Gastroesophageal sphincter (tissue), 4 donors: Measurements from ENCODE around the gene DCST1. TPM values are rescaled to one million over a fixed set of nuclear protein-coding genes. Genes with fewer than 3 reads are reported as not detected.
A peak's percentile ranks its signal among the peaks of the same experiment; 100 is the strongest.

Source experiments
- ATAC-seq: fragments of 150-250 bp; one replicate; pipeline ENCODE4 v1.9.1; 2016; ENCODE audit warnings: mild to moderate bottlenecking, moderate library complexity
- H3K27ac ChIP-seq, 4 donors: fragments of 200-600 bp; sonication (generic) in 3 of 4; 1 replicate in 3 of 4; 2 replicates in 1 of 4; pipeline ENCODE4 v1.5.1; 2016 to 2019
- H3K27me3 ChIP-seq: fragments of 200-600 bp; sonication (generic); one replicate; pipeline ENCODE4 v1.5.1; 2019
- H3K36me3 ChIP-seq, 2 donors: fragments of 200-600 bp; sonication (generic); one replicate each; pipeline ENCODE4 v1.5.1; 2019; ENCODE audit warnings: control low read depth in 1 of 2
- H3K4me1 ChIP-seq, 3 donors: fragments of 200-600 bp; sonication (generic); 1 replicate in 2 of 3; 2 replicates in 1 of 3; pipeline ENCODE4 v1.5.1; 2016 to 2019; ENCODE audit warnings: control low read depth in 2 of 3
- H3K4me3 ChIP-seq, 2 donors: fragments of 200-600 bp; sonication (generic); one replicate each; pipeline ENCODE4 v1.5.1; 2019; ENCODE audit warnings: mild to moderate bottlenecking in 1 of 2, moderate library complexity in 1 of 2
- H3K9me3 ChIP-seq, 3 donors: fragments of 200-600 bp; sonication (generic); one replicate each; pipeline ENCODE4 v1.5.1; 2017 to 2019; ENCODE audit warnings: control low read depth in 2 of 3
- EP300 ChIP-seq: sonication (generic); formaldehyde crosslinking; IDR thresholded peaks from one replicate; pipeline ENCODE4 v1.6.1; 2017; ENCODE audit warnings: antibody characterized with exemption, mild to moderate bottlenecking
- POLR2A ChIP-seq, 2 donors: fragments of 450-650 bp; IDR thresholded peaks; one replicate each; pipeline ENCODE4 v1.6.1; 2017; ENCODE audit warnings: antibody characterized with exemption in 2 of 2, mild to moderate bottlenecking in 2 of 2, moderate library complexity in 1 of 2
- POLR2AphosphoS5 ChIP-seq: sonication (generic); formaldehyde crosslinking; IDR thresholded peaks from one replicate; pipeline ENCODE4 v1.6.1; 2017; ENCODE audit warnings: antibody characterized with exemption
- WGBS, 2 donors: methylation state at CpG; one replicate each; pipeline ENCODE4 v1.1.5; 2018; ENCODE audit warnings: low coverage in 1 of 2; 5-methylcytosine and 5-hydroxymethylcytosine counted together
- total RNA-seq, 4 donors: library from RNA; depleted of rRNA; stranded (reverse); fragments of >200 nt; gene quantifications; one replicate each; pipeline ENCODE4 v1.1.0, GENCODE V29; 2016
- TF ChIP-seq, protein P1 (sequence below), 4 experiments: fragments of 200-600 bp in 2 of 4; fragments of 450-650 bp in 2 of 4; sonication (generic) in 1 of 4; IDR thresholded peaks; one replicate each; pipeline ENCODE4 v1.5.1; 2017 to 2019; ENCODE audit warnings: antibody characterized with exemption in 4 of 4, mild to moderate bottlenecking in 2 of 4, moderate library complexity in 2 of 4

Gene DCST1
- total RNA-seq, 4 donors from 2014 or later, result not detected

DNA sequence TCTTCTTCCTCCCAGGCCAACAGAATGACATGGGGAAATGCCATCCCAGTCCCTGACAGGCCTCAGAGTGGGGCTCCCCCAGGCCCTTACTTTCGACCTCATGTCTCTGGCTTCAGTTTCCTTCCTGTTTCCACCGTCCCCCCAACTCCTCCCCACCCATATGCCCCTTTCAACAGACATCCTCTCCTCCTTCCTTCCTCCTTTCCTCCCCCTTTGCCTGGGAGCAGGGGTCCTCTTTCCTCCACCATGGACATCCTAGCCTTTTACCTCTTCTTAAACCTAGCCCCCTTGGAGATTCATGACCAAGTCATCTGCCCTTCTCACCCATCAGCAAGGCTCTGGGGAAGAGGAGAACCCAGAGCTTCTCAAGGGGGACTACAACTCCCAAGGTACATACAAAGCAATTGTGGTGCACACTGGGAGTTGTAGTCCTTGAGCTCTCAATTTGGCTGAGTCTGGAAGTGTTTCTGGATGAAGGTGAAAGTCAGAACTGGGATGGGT lies 27.0 kb upstream of the DCST1 start:
- WGBS, 2 donors, result 40% methylated on average over 1 of the region's 2 CpGs; no CpG with 5 or more reads in 1 of the 2 donors
- H3K4me3 ChIP-seq, result no peak overlapping the region
- TF ChIP-seq POLR2A (IDR thresholded peaks at IDR 0.05) (no peak), EP300 (no peak), POLR2AphosphoS5 (no peak)
- TF ChIP-seq, protein P1, sequence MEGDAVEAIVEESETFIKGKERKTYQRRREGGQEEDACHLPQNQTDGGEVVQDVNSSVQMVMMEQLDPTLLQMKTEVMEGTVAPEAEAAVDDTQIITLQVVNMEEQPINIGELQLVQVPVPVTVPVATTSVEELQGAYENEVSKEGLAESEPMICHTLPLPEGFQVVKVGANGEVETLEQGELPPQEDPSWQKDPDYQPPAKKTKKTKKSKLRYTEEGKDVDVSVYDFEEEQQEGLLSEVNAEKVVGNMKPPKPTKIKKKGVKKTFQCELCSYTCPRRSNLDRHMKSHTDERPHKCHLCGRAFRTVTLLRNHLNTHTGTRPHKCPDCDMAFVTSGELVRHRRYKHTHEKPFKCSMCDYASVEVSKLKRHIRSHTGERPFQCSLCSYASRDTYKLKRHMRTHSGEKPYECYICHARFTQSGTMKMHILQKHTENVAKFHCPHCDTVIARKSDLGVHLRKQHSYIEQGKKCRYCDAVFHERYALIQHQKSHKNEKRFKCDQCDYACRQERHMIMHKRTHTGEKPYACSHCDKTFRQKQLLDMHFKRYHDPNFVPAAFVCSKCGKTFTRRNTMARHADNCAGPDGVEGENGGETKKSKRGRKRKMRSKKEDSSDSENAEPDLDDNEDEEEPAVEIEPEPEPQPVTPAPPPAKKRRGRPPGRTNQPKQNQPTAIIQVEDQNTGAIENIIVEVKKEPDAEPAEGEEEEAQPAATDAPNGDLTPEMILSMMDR (IDR thresholded peaks at IDR 0.05), result no peak
- H3K27ac ChIP-seq, result peak overlapping the region in 3 of 4 donors; percentile 88 to 97 (median 97)
- H3K27me3 ChIP-seq, result no peaks in the 10 kb centered on the region
- peaks cover 3 to 76% (median 35%) of the 10 kb centered on the region in 3 donors for H3K4me1 ChIP-seq
- ATAC-seq, result no peak
- no peaks in the 10 kb centered on the region for H3K36me3 ChIP-seq
- H3K9me3 ChIP-seq, result no peaks in the 10 kb centered on the region

DNA sequence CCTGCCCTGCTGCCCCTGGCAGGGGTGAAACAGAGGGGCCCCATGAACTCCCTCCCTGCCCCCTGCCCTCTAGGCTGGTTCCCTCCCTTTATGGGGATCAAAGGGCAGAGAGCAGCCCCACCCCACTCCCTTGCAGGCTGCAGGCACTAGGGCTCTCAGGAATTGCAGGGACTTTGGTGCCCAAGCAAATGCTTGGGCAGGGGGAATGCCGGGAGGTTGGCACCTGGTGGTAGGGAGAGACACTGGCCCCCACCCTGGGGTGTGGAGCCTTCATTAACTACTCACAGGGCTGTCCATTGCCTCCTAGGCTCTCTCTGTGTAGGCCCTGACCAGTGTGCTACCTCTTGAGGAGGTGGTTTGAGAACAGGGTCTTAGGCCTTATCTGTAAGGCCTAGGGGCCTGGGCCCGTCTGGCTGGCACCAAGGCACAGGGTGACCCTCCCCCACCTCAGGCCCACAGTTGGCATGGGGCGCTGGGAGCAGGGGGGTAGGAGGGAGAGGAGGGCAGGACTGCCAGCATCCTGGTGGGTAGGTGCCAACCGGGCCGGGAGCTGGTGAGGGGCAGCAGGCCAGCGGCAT lies 26.3 kb upstream of the DCST1 start:
- Histone ChIP-seq H3K4me3 (peak overlapping the region in 1 of 2 donors; percentile 34), H3K4me1 (peaks cover 3 to 82% (median 42%) of the 10 kb centered on the region in 3 donors), H3K27ac (peak overlapping the region in 3 of 4 donors; percentile 88 to 97 (median 97)), H3K9me3 (no peaks in the 10 kb centered on the region), H3K36me3 (no peaks in the 10 kb centered on the region), H3K27me3 (no peaks in the 10 kb centered on the region)
- ATAC-seq, result no peak
- no peak for TF ChIP-seq EP300
- peak; percentile 27 for TF ChIP-seq POLR2AphosphoS5
- WGBS, 2 donors, result 80% methylated on average over 1 of the region's 6 CpGs; no CpG with 5 or more reads in 1 of the 2 donors

DNA sequence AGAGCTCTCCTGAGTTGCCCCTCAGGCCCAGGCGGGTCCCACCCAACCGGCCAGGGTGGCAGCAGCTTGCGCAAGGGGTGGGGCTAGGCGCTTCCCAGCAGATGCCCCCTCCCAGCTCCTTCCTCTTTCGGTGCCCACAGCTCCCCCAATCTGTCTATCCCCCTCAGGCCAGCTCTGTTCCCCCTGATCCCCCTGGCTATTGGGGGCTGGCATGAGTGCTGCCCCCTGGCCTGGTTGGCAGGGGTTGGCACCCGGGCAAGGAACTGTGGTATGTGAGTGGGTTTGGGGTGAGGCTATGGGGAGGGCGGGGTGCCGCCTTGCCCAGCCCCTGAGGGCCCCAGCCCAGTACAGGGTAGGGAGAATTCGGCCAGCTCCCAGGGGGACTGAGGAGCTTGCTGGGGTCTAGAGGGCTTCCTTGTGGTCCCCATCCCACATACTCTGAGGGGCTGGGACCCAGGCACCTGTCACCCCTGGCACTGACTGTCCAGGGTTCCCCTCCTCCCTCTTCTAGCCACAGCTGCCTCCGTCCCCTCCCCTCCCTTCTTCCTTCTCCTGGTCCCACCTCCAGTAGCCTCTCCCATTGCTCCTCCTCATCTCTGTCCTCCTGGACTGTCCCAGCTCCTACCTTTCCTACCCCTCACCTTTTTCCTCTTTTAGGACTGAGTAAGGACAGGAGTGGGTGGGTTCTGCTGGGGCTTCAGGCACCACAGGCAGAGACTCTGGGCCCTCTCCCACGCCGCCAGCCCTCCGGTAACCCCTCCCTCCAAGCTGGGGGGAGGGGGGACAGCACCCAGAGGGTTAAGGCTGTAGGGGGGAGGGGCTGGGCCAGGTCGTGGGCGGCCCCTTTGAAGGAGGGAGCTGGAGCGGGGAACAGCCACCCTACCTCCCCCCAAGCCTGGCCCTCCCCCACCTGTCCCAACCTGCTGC lies 25.3 kb upstream of the DCST1 start:
- 36 to 87% methylated on average over 2 to 3 of the region's 16 CpGs for WGBS, 2 donors
- Histone ChIP-seq H3K4me3 (peak overlapping the region in 1 of 2 donors; percentile 34), H3K36me3 (no peaks in the 10 kb centered on the region), H3K27ac (peak overlapping the region in 3 of 4 donors; percentile 88 to 97 (median 97)), H3K27me3 (no peaks in the 10 kb centered on the region), H3K4me1 (peaks cover 3 to 92% (median 49%) of the 10 kb centered on the region in 3 donors), H3K9me3 (no peaks in the 10 kb centered on the region)
- TF ChIP-seq POLR2A (IDR thresholded peaks at IDR 0.05) (no peak), POLR2AphosphoS5 (no peak), EP300 (no peak)
- TF ChIP-seq, protein P1 (IDR thresholded peaks at IDR 0.05), result no peak
- no peak for ATAC-seq

DNA sequence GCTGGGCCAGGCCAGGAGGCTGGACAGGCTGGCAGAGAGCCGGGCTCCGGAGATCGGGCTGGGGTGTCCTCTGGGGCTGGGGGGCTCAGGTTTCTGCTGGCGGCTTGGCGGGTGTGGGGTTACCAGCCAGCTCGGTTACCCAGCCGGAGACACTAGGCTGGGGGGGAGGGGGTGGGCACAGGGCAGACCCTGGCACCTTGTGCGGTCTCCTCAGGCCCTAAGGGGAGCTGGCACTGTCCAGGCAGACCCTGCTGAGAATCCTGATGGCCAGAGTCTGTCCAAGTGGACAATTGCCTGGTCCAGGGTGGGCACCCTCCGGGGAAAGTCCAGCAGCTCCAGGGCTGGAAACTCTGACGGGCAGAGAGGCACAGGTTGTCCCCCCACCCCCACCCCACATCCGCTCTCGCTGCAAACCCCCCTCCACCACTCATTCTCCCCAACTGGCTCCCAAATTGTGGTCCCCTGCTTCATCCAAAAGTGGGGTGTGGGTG lies 24.4 kb upstream of the DCST1 start:
- no peak for TF ChIP-seq POLR2A (IDR thresholded peaks at IDR 0.05)
- TF ChIP-seq, protein P1 (IDR thresholded peaks at IDR 0.05), result no peak
- no peak for TF ChIP-seq EP300
- no peak for TF ChIP-seq POLR2AphosphoS5
- peaks cover 0 to 4% of the 10 kb centered on the region in 2 donors for H3K36me3 ChIP-seq
- ATAC-seq, result no peak
- peaks cover 3 to 98% (median 47%) of the 10 kb centered on the region in 3 donors for H3K4me1 ChIP-seq
- H3K27me3 ChIP-seq, result no peaks in the 10 kb centered on the region
- no CpG with 5 or more reads among the region's 12 CpGs for WGBS, 2 donors
- H3K9me3 ChIP-seq, result no peaks in the 10 kb centered on the region
- H3K27ac ChIP-seq, result peak overlapping the region in 3 of 4 donors; percentile 88 to 97 (median 97)
- peak overlapping the region in 1 of 2 donors; percentile 34 for H3K4me3 ChIP-seq

DNA sequence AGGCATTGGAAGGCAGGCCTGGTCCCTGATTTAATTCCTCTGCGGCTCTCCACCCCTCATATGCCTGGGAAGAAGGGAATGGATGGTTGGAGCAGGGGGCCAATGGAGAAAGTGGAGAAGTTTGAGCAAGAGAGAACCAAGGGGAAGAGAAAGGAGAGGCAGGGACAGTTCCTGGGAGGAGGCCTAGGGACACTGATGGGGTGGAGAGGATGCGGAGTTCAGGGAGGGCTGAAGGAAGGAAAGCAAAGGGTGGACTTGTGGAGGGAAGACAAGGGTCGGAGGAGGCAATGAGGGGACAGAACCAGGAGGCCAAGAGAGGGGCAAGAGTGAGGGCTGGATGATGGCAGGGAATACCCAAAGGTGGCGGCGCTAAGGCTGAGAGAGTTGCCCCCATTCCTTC lies 23.9 kb upstream of the DCST1 start:
- Histone ChIP-seq H3K36me3 (peaks cover 0 to 9% of the 10 kb centered on the region in 2 donors), H3K4me3 (peak overlapping the region in 1 of 2 donors; percentile 34), H3K4me1 (peaks cover 1 to 95% (median 42%) of the 10 kb centered on the region in 3 donors), H3K27ac (peak overlapping the region in 3 of 4 donors; percentile 88 to 97 (median 97)), H3K9me3 (no peaks in the 10 kb centered on the region), H3K27me3 (no peaks in the 10 kb centered on the region)
- 88 to 98% methylated on average over 4 to 5 of the region's 5 CpGs for WGBS, 2 donors
- no peak for ATAC-seq
- TF ChIP-seq EP300 (no peak), POLR2AphosphoS5 (no peak), POLR2A (IDR thresholded peaks at IDR 0.05) (no peak)
- TF ChIP-seq, protein P1 (IDR thresholded peaks at IDR 0.05), result no peak
